Activated CD4-positive, alpha-beta T cell treated with anti-CD3 and anti-CD28 coated beads, Interleukin-2, amount 50 U/mL, for 4 hours (primary cell): ENCODE data around the gene NTPCR.

Experiments
- DNase-seq, 2 experiments: peaks; one replicate each; pipeline ENCODE4 v3.0.0-alpha.2; 2020

The NTPCR gene

DNA sequence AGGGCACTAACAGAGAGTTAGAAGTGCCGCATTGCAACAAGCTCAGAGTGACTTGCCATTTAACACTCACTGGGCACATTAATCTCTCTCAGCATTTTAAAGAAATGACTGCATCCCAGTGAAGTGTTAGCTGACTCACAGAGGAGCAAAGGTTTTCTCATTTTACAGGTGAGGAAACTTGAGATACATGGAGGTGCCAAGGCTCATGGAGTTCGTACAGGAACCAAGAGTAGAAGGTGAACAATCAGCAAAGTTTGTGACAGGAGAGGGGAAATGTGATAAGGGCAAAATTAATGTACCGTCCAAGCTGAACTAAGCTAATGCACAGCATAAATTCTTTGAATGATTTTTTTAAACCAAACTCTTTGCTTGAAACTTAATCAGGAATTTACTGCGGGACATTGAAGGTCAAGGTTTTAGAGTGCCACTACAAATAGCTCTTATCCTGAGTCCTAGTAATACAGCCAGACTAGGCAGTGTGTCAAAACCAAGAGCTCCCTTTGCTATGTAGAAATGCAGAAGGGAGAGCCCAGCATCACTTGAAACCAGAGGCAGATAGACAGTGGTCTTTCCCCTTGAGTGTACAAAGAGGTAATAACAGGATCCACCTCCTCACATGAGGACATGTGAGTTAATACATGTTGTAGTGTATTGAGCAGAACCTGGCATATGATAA is 22.4 kb upstream of the NTPCR start:
- DNase-seq, result no peak

- no peak for DNase-seq
Observed at GRCh38 chr1:232932486-232933425, 17.7 kb upstream of the NTPCR start.

- no peak for DNase-seq
Observed at GRCh38 chr1:232936941-232937340, 13.5 kb upstream of the NTPCR start.

DNA sequence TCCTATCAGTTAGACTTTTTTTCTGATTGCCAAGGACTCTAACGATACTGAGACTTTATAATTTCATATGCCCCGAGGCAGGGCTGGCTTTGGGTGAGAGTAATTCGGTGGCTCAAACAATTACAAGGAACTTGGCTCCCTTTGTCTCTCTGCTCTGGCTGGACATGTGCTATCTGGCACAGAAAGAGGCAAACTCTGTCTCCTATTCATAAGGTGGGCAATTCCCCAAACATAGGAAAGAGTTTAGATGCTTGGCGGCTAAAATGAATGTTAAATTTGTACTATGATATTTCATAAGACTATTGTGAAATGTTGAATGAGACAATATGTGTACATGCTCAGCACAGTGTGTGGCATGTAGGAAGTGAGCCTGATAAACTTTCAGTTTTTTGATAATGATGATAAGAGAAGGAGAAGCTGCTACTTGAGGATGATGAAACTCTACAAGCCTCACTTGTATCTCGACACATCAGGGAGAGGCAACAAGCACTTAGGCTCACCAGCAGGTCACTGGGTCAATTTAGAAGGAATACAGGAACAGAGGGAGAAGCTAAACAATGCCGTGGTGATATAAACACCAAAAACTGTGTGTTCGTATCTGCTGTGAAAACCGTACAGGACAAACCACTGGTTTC is 12.6 kb upstream of the NTPCR start:
- DNase-seq, result no peak

DNA sequence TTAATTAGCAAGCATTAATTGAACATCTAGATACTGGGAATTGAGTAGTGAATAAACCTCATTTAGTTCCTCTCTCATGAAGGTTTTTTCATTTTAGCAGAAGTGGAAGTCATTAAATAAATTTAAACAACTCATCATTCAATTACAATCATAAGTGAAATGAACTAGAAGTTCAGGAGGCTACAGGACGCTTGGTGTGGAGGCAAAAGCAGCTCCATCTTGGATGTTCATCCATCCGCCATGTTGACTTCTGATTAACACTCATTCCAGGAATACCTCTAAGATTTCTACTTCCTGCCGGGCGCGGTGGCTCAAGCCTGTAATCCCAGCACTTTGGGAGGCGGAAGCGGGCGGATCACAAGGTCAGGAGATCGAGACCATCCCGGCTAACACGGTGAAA is 11.5 kb upstream of the NTPCR start:
- no peak for DNase-seq

- no peak for DNase-seq
Observed at GRCh38 chr1:232939748-232940147, 10.7 kb upstream of the NTPCR start.

GRCh38 chr1:232940262-232940661 is 10.1 kb upstream of the NTPCR start:
- no peak for DNase-seq

- no peak for DNase-seq
Observed at GRCh38 chr1:232942413-232943294, 7.8 kb upstream of the NTPCR start.

- DNase-seq, result peak; percentile 38 to 42
Observed at GRCh38 chr1:232943679-232944252, 6.6 kb upstream of the NTPCR start.

DNA sequence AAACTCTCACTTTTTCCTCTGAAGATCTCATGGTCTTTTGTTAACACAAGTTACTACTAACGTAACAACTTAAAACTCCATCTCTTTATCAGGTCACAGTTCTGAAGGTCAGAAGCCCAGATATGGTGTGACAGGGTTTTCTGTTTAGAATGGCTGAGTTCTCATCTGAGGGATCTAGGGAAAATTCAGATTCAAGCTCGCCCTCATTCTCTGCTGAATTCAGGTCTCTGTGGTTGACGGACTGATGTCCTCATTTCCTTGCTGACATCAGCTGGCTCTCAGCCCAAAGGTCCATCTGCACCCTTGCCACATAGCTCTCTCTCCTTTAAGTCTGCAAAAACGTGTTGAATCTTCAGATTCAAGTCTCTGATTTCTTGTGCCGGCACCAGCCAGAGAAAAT is 6.1 kb upstream of the NTPCR start:
- no peak for DNase-seq

GRCh38 chr1:232949636-232950196 is 695 bp upstream of the NTPCR start:
- no peak for DNase-seq

DNA sequence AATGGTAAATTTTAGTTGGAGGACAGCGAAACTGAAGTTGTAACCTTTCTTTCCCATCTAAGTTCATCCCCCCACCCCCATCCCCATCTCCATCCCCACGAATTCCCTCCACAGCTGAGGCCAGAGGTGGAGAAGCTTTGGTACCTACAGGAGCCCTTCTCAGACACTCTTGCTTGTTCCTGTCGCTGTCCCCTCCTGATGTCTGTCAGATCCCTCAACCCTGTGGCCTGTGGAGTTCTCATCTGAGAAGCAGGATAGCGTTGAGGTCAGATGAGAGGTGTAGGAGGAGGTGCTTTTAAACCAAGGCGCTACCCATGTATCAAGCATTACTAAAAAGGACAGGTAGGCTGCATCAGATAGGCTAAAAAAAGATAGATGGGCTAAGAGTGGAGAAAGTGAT is 769 bp downstream of the NTPCR start:
- no peak for DNase-seq

DNA sequence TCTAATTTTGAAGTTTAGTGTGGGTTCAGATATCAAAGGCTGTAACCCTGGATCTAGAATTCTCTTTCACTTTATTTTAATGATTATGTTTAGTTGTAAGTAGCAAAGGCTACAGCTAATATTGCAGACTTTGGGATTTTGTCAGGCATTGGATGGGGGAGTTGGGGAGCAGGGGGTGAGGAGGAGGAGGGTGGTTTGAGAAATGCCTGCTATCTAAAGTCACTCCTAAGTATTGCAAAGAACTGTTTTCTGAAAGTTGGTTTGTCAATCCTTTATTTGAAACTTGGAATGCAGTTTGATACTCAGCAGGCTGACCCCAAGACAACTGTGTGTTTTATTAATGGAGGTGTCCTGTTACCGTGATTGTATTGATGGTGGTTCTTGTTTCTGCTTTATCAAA is 1.2 kb downstream of the NTPCR start:
- DNase-seq, result no peak

- DNase-seq, result peak; percentile 18 to 20
Observed at GRCh38 chr1:232952514-232953499, 2.4 kb downstream of the NTPCR start.

DNA sequence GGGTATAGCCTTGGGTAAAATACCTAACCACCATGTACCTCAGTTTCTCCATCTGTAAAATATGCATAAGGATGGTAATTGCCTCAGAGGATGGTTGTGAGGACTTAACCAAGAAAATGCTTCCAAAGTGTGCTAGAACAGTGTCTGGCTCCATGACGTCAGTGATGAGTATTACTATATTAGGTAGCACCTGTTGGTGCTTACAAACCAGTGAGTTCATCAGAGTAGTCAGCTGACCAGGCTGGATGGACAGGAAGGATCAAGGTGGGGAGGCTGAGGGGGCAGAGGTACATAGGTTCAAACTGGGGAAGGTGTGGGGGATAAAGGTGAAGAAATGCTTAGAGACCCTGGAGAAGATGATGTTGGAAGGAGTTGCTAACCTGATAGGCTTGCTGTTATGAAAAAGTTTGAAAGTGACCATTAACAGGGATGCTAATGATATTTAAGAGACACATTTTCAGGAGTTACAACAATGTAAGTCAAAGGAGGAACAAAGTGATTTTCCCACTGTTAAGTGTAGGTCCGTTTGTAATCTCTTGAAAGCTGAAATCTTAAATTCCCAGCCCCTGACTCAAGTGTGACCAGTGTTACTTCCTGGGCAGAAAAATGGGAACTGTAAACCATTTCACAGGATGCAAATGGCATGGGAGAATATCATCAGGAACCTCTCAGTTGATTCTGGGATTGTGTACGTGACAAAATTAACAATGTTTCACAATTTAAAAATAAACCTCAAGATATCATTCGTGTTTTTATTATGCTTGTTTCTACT is 4.4 kb downstream of the NTPCR start:
- no peak for DNase-seq

DNA sequence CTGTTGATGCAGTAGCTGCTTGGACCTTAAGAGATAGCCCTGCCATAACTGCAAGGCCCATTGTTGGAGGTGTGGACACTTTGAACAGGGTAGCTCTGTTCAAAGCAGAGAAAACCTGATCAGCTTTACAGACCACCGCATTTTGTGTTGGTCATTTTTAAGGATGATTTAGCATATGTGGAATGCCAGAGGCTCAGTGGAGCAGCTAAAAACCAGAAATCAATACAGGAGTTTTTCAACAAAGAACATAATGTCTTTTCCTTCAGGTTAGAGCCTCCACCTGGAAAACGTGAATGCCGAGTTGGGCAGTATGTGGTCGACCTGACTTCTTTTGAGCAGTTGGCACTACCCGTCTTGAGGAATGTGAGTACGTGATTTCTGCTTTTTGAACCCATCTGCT is 5.7 kb downstream of the NTPCR start:
- DNase-seq, result no peak

- no peak for DNase-seq
Observed at GRCh38 chr1:232958067-232958466, 7.7 kb downstream of the NTPCR start.

DNA sequence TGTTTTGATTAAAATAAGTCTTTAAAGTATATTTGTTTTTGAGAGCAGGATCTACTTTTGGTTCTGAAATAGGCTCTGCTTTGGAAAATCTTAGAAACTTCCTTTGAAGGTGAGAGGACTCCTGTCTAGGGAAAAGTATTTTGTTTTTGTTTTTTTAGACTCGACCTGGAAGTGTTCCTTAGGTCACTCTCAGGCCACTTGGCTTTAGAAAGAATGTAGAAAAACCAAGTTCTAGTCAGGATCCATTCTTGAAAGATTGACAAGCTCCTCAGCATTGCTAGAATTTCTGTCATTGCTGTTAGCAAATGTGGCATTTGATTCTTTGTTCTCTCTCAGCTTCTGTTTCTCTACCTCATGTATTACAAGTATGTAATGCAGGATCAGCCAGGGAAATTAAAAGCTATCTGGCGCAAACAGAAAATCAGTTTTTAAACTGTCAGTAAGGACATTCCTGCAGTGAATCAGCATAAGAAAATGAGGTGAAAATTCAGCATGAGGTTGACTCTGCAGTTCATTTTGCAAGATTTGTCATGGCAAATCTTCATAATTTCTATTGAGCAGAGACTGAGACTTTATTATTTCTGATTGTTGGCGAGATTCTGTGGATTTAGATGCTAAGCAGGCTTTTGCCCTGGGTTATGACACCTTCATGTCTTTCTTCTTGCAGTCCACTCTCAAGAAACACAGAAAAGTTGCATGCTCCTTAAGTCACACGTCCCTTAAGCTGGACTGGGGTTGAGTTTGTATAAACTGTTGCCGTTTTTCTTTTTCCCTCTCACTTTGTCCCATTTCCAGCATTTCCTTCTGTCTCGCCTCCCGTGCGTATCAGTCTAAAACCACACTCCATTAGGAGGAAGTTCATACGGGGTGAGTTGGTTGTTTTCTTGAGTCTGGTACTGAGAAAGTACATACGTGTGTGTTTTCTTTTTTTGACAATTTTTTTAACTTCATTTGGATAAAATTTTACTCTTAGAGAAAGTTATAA is 12.6 kb downstream of the NTPCR start:
- DNase-seq, result no peak

- no peak for DNase-seq
Observed at GRCh38 chr1:232964601-232965000, 14.2 kb downstream of the NTPCR start.
